GM21825 (cell line): ENCODE results near the gene ASIP.
"Not testable (repeated sequence)": the region's sequence is repeated elsewhere in the genome, so short reads cannot be mapped to it uniquely, and the experiment has no call there.

ENCODE experiments used
- ATAC-seq: cut with Tn5 transposase; IDR thresholded peaks from one replicate; pipeline ENCODE4 v1.9.1; 2021; ENCODE audit warnings: mild to moderate bottlenecking, moderate library complexity; ENCODE audit not compliant: unreplicated experiment

Gene ASIP

GRCh38 chr20:34242015-34242414 is 792 bp downstream of the ASIP start:
- not testable (repeated sequence) for ATAC-seq

GRCh38 chr20:34242879-34243278 is 1.7 kb downstream of the ASIP start:
- ATAC-seq = no peak

GRCh38 chr20:34243377-34243776 is 2.2 kb downstream of the ASIP start:
- ATAC-seq = no peak

GRCh38 chr20:34246126-34246626 is 5.0 kb downstream of the ASIP start:
- no peak for ATAC-seq

- ATAC-seq = peak; percentile 77
Measured at GRCh38 chr20:34249291-34249690, 8.1 kb downstream of the ASIP start.

GRCh38 chr20:34250005-34250404 is 8.8 kb downstream of the ASIP start:
- ATAC-seq = no peak

GRCh38 chr20:34251619-34252018 is 10.4 kb downstream of the ASIP start:
- no peak for ATAC-seq

- not testable (repeated sequence) for ATAC-seq
Measured at GRCh38 chr20:34252431-34253086, 11.3 kb downstream of the ASIP start.

- no peak for ATAC-seq
Measured at GRCh38 chr20:34254979-34255378, 13.8 kb downstream of the ASIP start.

- ATAC-seq = no peak
Measured at GRCh38 chr20:34256629-34257124, 15.5 kb downstream of the ASIP start.

GRCh38 chr20:34260208-34260942 is 19.2 kb downstream of the ASIP start:
- no peak for ATAC-seq

- no peak for ATAC-seq
Measured at GRCh38 chr20:34262488-34263288, 21.5 kb downstream of the ASIP start.

- ATAC-seq = not testable (repeated sequence)
Measured at GRCh38 chr20:34263468-34263867, 22.2 kb downstream of the ASIP start.

- no peak for ATAC-seq
Measured at GRCh38 chr20:34264141-34264540, 22.9 kb downstream of the ASIP start.

GRCh38 chr20:34268145-34268544 is 26.9 kb downstream of the ASIP start:
- ATAC-seq = no peak

GRCh38 chr20:34268851-34269636 is 27.8 kb downstream of the ASIP start:
- ATAC-seq = no peak

GRCh38 chr20:34269996-34270627 is 28.9 kb downstream of the ASIP start:
- no peak for ATAC-seq

GRCh38 chr20:34271956-34272355 is 30.7 kb downstream of the ASIP start:
- ATAC-seq = no peak

GRCh38 chr20:34274694-34275093 is 33.5 kb downstream of the ASIP start:
- no peak for ATAC-seq

GRCh38 chr20:34281177-34281576 is 40.0 kb downstream of the ASIP start:
- no peak for ATAC-seq
